Tibial nerve (tissue), 4 donors: ENCODE measurements around the gene IDH3G.

ENCODE experiments used
- CTCF ChIP-seq, 5 experiments: fragments of 200-600 bp in 3 of 5; fragments of 450-650 bp in 2 of 5; sonication (generic) in 3 of 5; IDR thresholded peaks; one replicate each; pipeline ENCODE4 v1.5.1; 2016 to 2019; ENCODE audit warnings: antibody characterized with exemption in 5 of 5, mild to moderate bottlenecking in 3 of 5, moderate library complexity in 2 of 5
- EP300 ChIP-seq, 2 donors: sonication (generic); formaldehyde crosslinking; IDR thresholded peaks; one replicate each; pipeline ENCODE4 v1.6.1; 2017; ENCODE audit warnings: antibody characterized with exemption in 2 of 2, mild to moderate bottlenecking in 1 of 2
- POLR2A ChIP-seq, 2 donors: fragments of 450-650 bp; IDR thresholded peaks; one replicate each; pipeline ENCODE4 v1.6.1; 2017; ENCODE audit warnings: antibody characterized with exemption in 2 of 2, mild to moderate bottlenecking in 2 of 2, moderate library complexity in 2 of 2

DNA sequence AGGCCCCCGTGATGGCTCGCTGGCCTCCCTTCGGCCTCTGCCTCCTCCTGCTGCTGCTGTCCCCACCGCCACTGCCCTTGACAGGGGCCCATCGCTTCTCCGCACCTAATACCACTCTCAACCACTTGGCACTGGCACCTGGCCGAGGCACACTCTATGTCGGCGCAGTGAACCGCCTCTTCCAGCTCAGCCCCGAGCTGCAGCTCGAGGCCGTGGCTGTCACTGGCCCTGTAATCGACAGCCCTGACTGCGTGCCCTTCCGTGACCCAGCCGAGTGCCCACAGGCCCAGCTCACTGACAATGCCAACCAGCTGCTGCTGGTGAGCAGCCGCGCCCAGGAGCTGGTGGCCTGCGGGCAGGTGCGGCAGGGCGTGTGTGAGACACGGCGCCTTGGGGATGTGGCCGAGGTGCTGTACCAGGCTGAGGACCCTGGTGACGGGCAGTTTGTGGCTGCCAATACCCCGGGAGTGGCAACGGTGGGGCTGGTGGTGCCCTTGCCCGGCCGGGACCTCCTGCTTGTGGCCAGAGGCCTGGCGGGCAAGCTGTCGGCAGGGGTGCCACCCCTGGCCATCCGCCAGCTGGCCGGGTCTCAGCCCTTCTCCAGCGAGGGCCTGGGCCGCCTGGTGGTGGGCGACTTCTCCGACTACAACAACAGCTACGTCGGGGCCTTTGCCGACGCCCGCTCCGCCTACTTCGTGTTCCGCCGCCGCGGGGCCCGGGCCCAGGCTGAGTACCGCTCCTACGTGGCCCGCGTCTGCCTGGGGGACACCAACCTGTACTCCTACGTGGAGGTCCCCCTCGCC lies 27.1 kb downstream of the IDH3G start:
- no peak for TF ChIP-seq CTCF (IDR thresholded peaks at IDR 0.05)
- TF ChIP-seq POLR2A (IDR thresholded peaks at IDR 0.05) = no peak
- no peak for TF ChIP-seq EP300 (IDR thresholded peaks at IDR 0.05)
